Trophoblast cell (in vitro differentiated cells and primary cell): ENCODE results near the gene PLXDC1.

Source experiments
- DNase-seq, 2 donors: peaks; one replicate each; pipeline ENCODE4 v3.0.0-alpha.2; 2016
- H2AFZ ChIP-seq: 2 replicates; pipeline ENCODE4 v1.6.1; 2013; ENCODE audit warnings: low read length, moderate library complexity, mild to moderate bottlenecking; ENCODE audit not compliant: insufficient read depth, poor library complexity
- H2AK5ac ChIP-seq: 2 replicates; pipeline ENCODE4 v1.6.1; 2013; ENCODE audit warnings: mild to moderate bottlenecking, low read length
- H2BK120ac ChIP-seq: 2 replicates; pipeline ENCODE4 v1.6.1; 2013; ENCODE audit warnings: low read length, mild to moderate bottlenecking, moderate library complexity; ENCODE audit not compliant: insufficient read depth, poor library complexity
- H2BK12ac ChIP-seq: 2 replicates; pipeline ENCODE4 v1.6.1; 2013; ENCODE audit warnings: mild to moderate bottlenecking, low read length, moderate library complexity
- H2BK5ac ChIP-seq: 2 replicates; pipeline ENCODE4 v1.6.1; 2013; ENCODE audit warnings: low read length, low read depth, moderate library complexity, mild to moderate bottlenecking; ENCODE audit not compliant: poor library complexity
- H3K14ac ChIP-seq: 2 replicates; pipeline ENCODE4 v1.6.1; 2013; ENCODE audit warnings: mild to moderate bottlenecking, low read length
- H3K18ac ChIP-seq: 2 replicates; pipeline ENCODE4 v1.6.1; 2013; ENCODE audit warnings: mild to moderate bottlenecking, low read length
- H3K23ac ChIP-seq: 2 replicates; pipeline ENCODE4 v1.6.1; 2013; ENCODE audit warnings: low read length
- H3K27ac ChIP-seq: 2 replicates; pipeline ENCODE4 v1.5.1; 2013; ENCODE audit warnings: low read depth, mild to moderate bottlenecking, inconsistent platforms, low read length, moderate library complexity
- H3K27me3 ChIP-seq: 2 replicates; pipeline ENCODE4 v1.6.1; 2013; ENCODE audit warnings: inconsistent platforms, mild to moderate bottlenecking, low read length, moderate library complexity; ENCODE audit not compliant: insufficient read depth
- H3K36me3 ChIP-seq, 2 experiments: 1 replicate in 1 of 2; 2 replicates in 1 of 2; pipeline ENCODE4 v1.6.1; 2013; ENCODE audit warnings: low read length in 2 of 2, mild to moderate bottlenecking in 2 of 2, moderate library complexity in 1 of 2; ENCODE audit not compliant: insufficient read depth in 2 of 2, control insufficient read depth in 1 of 2
- H3K4ac ChIP-seq: 2 replicates; pipeline ENCODE4 v1.6.1; 2013; ENCODE audit warnings: low read depth, mild to moderate bottlenecking, low read length, moderate library complexity
- H3K4me1 ChIP-seq, 2 experiments: 1 replicate in 1 of 2; 2 replicates in 1 of 2; pipeline ENCODE4 v1.6.1; 2013; ENCODE audit warnings: low read length in 2 of 2, mild to moderate bottlenecking in 2 of 2, moderate library complexity in 1 of 2; ENCODE audit not compliant: insufficient read depth in 2 of 2, control insufficient read depth in 1 of 2
- H3K4me2 ChIP-seq: 2 replicates; pipeline ENCODE4 v1.6.1; 2013; ENCODE audit warnings: inconsistent platforms, mild to moderate bottlenecking, low read length, moderate library complexity
- H3K4me3 ChIP-seq: 2 replicates; pipeline ENCODE4 v1.5.1; 2013; ENCODE audit warnings: mild to moderate bottlenecking, low read depth, low read length, inconsistent platforms
- H3K79me1 ChIP-seq: one replicate; pipeline ENCODE4 v1.6.1; 2013; ENCODE audit warnings: low read length
- H3K79me2 ChIP-seq: 2 replicates; pipeline ENCODE4 v1.6.1; 2013; ENCODE audit warnings: low read length, mild to moderate bottlenecking; ENCODE audit not compliant: control insufficient read depth, insufficient read depth, poor library complexity
- H3K9ac ChIP-seq: 2 replicates; pipeline ENCODE4 v1.6.1; 2013; ENCODE audit warnings: mild to moderate bottlenecking, low read length
- H3K9me3 ChIP-seq: 2 replicates; pipeline ENCODE4 v1.6.1; 2013; ENCODE audit warnings: low read depth, mild to moderate bottlenecking, control low read depth, inconsistent platforms, low read length; ENCODE audit not compliant: insufficient read depth
- H4K12ac ChIP-seq: 2 replicates; pipeline ENCODE4 v1.6.1; 2013; ENCODE audit warnings: low read depth, mild to moderate bottlenecking, low read length, moderate library complexity
- H4K8ac ChIP-seq: 2 replicates; pipeline ENCODE4 v1.6.1; 2013; ENCODE audit warnings: low read depth, mild to moderate bottlenecking, low read length, moderate library complexity
- H4K91ac ChIP-seq: one replicate; pipeline ENCODE4 v1.6.1; 2013; ENCODE audit warnings: low read depth, mild to moderate bottlenecking, low read length, moderate library complexity
- WGBS: extraction: QIAGEN DNeasy Blood & Tissue Kit; methylation state at CpG from one replicate; pipeline ENCODE4 v1.1.7; 2013; ENCODE audit warnings: missing lambda C conversion rate; ENCODE audit not compliant: insufficient read length, insufficient coverage; ENCODE audit errors: extremely low coverage; 5-methylcytosine and 5-hydroxymethylcytosine counted together

Gene PLXDC1

DNA sequence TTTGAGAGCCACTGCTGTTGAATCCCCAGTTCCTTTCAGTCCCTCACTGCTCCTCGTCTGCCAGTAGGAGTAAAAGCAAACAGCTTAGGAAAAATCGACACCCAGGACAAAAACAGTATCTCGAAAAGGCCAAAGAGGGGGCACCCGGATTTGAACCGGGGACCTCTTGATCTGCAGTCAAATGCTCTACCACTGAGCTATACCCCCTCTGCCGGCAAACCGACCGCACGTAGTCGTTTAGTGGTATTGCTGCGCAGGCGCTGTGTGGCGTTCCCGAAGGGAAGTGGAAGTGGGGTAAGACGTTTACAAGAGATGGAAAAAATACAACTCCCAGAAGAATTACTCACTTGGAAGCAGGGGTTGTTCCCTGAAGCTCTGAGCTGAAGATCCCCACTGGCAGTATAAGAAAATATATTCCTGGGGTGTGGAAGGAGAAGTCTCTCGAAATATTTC, 2.2 kb upstream of the PLXDC1 start:
- peaks cover 2% of the 10 kb centered on the region for H3K79me2 ChIP-seq
- no peak overlapping the region for H3K4ac ChIP-seq
- no peaks in the 10 kb centered on the region for H3K36me3 ChIP-seq
- H3K4me3 ChIP-seq, result peak overlapping the region; percentile 86
- no peak overlapping the region for H4K91ac ChIP-seq
- H2BK12ac ChIP-seq, result peak overlapping the region; percentile 16
- H2AFZ ChIP-seq, result peak overlapping the region; percentile 76
- H3K27ac ChIP-seq, result no peak overlapping the region
- H2BK5ac ChIP-seq, result peak overlapping the region; percentile 14
- DNase-seq, result peak; percentile 93 to 96
- H4K12ac ChIP-seq, result no peak overlapping the region
- WGBS, result no CpG with 5 or more reads among the region's 16 CpGs
- H3K4me2 ChIP-seq, result peak overlapping the region; percentile 83
- H3K18ac ChIP-seq, result peak overlapping the region; percentile 67
- H3K79me1 ChIP-seq, result peaks cover 3% of the 10 kb centered on the region
- H2BK120ac ChIP-seq, result no peak overlapping the region
- H2AK5ac ChIP-seq, result no peak overlapping the region
- no peak overlapping the region for H3K14ac ChIP-seq
- H3K9me3 ChIP-seq, result peaks cover 3% of the 10 kb centered on the region
- peaks cover 19% of the 10 kb centered on the region for H3K27me3 ChIP-seq
- no peak overlapping the region for H3K23ac ChIP-seq
- peak overlapping the region; percentile 63 for H4K8ac ChIP-seq
- H3K4me1 ChIP-seq, result peaks cover 13 to 23% of the 10 kb centered on the region in 2 experiments
- H3K9ac ChIP-seq, result peak overlapping the region; percentile 69

DNA sequence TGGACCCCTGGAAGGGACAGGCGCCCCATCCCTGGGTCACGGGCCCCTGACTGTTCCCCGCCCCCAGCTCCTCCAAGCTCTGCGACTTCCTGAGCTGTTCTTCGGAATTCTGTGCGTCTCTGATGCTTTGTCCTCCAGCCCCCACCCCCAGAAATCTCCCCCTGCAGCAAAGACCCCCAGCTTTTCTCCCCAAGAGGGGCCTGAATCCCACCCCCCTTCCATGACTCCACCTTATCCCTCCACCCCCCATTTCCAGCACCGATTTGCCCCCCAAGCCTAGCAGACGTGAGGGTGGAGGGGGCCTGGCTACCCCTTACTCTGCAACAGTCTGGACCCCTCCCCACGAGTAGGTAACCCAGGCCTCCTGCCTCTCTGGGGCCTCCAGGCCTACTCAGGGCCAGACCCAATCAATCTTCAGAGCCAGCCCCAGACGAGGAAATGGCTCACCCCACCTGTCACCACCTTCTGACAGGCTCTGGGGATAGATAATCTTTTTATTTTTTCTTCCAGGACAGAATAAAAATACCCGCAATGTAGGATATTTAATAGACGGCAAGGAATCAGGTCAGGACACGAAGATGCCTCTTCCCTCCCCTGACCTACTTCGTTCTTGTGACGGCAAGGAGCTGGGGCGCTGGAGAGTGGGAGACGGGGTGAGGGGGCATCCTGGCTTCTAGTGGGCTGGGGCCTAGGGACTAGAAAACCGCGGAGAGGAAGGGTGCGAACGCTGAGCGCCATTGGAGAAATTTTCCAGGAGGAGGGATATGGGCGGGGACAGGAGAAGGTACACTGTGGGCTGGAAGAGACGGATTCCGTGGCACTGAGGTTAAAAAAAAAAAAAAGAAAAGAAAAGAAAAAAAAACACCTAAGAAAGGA, 744 bp upstream of the PLXDC1 start:
- no peak overlapping the region for H4K91ac ChIP-seq
- H3K18ac ChIP-seq, result no peak overlapping the region
- H3K9ac ChIP-seq, result no peak overlapping the region
- peaks cover 19% of the 10 kb centered on the region for H3K27me3 ChIP-seq
- H3K79me2 ChIP-seq, result peaks cover 2% of the 10 kb centered on the region
- H3K23ac ChIP-seq, result no peak overlapping the region
- H3K9me3 ChIP-seq, result peaks cover 3% of the 10 kb centered on the region
- peaks cover 3% of the 10 kb centered on the region for H3K79me1 ChIP-seq
- no peak overlapping the region for H2BK5ac ChIP-seq
- no peak for DNase-seq
- H3K27ac ChIP-seq, result no peak overlapping the region
- H3K4me1 ChIP-seq, result peaks cover 10 to 21% of the 10 kb centered on the region in 2 experiments
- no peak overlapping the region for H2AK5ac ChIP-seq
- H4K8ac ChIP-seq, result no peak overlapping the region
- H3K14ac ChIP-seq, result no peak overlapping the region
- H3K4me2 ChIP-seq, result peak overlapping the region; percentile 83
- no CpG with 5 or more reads among the region's 25 CpGs for WGBS
- no peak overlapping the region for H2BK12ac ChIP-seq
- no peak overlapping the region for H3K4me3 ChIP-seq
- H2AFZ ChIP-seq, result peak overlapping the region; percentile 35
- H3K36me3 ChIP-seq, result no peaks in the 10 kb centered on the region
- H3K4ac ChIP-seq, result no peak overlapping the region
- H4K12ac ChIP-seq, result no peak overlapping the region
- no peak overlapping the region for H2BK120ac ChIP-seq

DNA sequence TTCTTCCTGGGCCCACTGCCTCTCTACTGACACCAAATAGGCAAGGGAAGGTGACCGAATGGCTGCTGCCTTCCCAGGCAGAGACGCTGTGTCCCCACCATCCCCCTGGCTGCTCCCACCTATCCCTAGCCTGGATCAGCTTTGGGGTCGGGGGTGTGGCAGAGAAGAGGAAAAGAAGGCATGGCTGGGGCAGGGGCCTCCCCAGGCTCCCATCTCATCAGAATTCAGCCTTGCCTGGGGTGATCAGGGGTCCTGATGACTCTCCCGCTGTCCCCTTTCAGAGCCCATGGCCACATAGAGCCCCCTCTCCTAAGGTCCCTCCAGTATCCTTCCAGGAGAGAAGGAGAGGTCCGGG, 665 bp downstream of the PLXDC1 start:
- Histone ChIP-seq H3K27me3 (peaks cover 19% of the 10 kb centered on the region), H3K9me3 (peaks cover 3% of the 10 kb centered on the region), H2BK5ac (no peak overlapping the region), H3K23ac (no peak overlapping the region), H3K79me1 (peaks cover 3% of the 10 kb centered on the region), H3K9ac (no peak overlapping the region), H3K79me2 (peaks cover 2% of the 10 kb centered on the region), H2BK12ac (no peak overlapping the region), H3K4me3 (no peak overlapping the region), H3K18ac (no peak overlapping the region), H3K14ac (no peak overlapping the region), H2BK120ac (no peak overlapping the region), H3K4ac (no peak overlapping the region), H3K4me1 (peaks cover 5 to 13% of the 10 kb centered on the region in 2 experiments), H3K36me3 (no peaks in the 10 kb centered on the region), H4K12ac (no peak overlapping the region), H3K4me2 (peak overlapping the region; percentile 67), H2AFZ (no peak overlapping the region), H3K27ac (no peak overlapping the region), H4K8ac (no peak overlapping the region), H4K91ac (no peak overlapping the region), H2AK5ac (no peak overlapping the region)
- no peak for DNase-seq
- WGBS, result no CpG with 5 or more reads among the region's 5 CpGs

DNA sequence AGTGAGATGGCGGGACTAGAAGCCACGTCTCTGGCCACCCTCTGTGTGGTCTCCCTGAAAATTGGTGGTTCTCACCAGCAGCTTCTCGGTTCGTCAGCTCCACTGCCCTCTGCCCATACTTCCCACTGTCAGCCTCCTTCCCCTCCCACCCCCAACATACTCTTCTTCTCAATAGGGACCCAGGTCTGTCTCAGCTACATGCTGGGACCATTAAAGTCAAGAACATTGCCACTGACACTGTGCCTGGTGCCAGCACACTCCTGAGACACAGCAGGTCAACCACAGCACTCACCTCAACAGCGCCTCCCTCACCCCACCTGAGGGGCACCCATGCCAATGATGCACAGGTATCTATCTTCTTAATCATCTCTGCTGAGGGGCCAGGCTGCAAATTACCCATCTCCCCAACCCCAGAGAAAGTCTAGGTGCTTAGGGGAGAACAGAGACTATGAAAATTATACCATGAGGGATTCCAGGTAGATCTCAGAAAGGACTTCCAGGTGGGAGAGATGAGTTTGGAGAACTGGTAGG, 1.3 kb downstream of the PLXDC1 start:
- Histone ChIP-seq H4K12ac (no peak overlapping the region), H3K27ac (no peak overlapping the region), H3K4me1 (peaks cover 5 to 13% of the 10 kb centered on the region in 2 experiments), H3K23ac (no peak overlapping the region), H4K8ac (no peak overlapping the region), H3K79me1 (peaks cover 3% of the 10 kb centered on the region), H4K91ac (no peak overlapping the region), H3K14ac (no peak overlapping the region), H3K79me2 (peaks cover 2% of the 10 kb centered on the region), H3K4ac (no peak overlapping the region), H3K27me3 (peaks cover 19% of the 10 kb centered on the region), H2BK12ac (no peak overlapping the region), H3K4me3 (no peak overlapping the region), H3K9me3 (peaks cover 3% of the 10 kb centered on the region), H2AFZ (no peak overlapping the region), H2AK5ac (no peak overlapping the region), H3K9ac (no peak overlapping the region), H2BK5ac (no peak overlapping the region), H3K36me3 (no peaks in the 10 kb centered on the region), H3K18ac (no peak overlapping the region), H2BK120ac (no peak overlapping the region), H3K4me2 (no peak overlapping the region)
- DNase-seq, result no peak
- no CpG with 5 or more reads among the region's 5 CpGs for WGBS
